WTC11 (cell line): ENCODE measurements around the gene AURKAIP1. TPM values are rescaled to one million over a fixed set of nuclear protein-coding genes. Genes with fewer than 3 reads are reported as not detected.

ENCODE experiments used
- ATF1 ChIP-seq: sonication (generic); formaldehyde crosslinking; IDR thresholded peaks from 2 replicates; pipeline ENCODE4 v1.8.1; 2023; ENCODE audit warnings: mild to moderate bottlenecking, moderate library complexity, missing genetic modification reagents
- CREB1 ChIP-seq: sonication (generic); formaldehyde crosslinking; IDR thresholded peaks from 2 replicates; pipeline ENCODE4 v1.8.0; 2023; ENCODE audit warnings: mild to moderate bottlenecking, missing genetic modification reagents
- ELF4 ChIP-seq: sonication (generic); formaldehyde crosslinking; IDR thresholded peaks from 2 replicates; pipeline ENCODE4 v1.8.1; 2022; ENCODE audit warnings: low read depth, mild to moderate bottlenecking, moderate library complexity, missing genetic modification reagents
- FOXK1 ChIP-seq: sonication (generic); formaldehyde crosslinking; IDR thresholded peaks from 2 replicates; pipeline ENCODE4 v1.8.0; 2022; ENCODE audit warnings: mild to moderate bottlenecking, moderate library complexity, missing genetic modification reagents
- GABPB1 ChIP-seq: sonication (generic); formaldehyde crosslinking; IDR thresholded peaks from 2 replicates; pipeline ENCODE4 v1.8.1; 2023; ENCODE audit warnings: mild to moderate bottlenecking, missing genetic modification reagents
- HMGA2 ChIP-seq: fragments of 250-450 bp; sonication (Bioruptor Pico); IDR thresholded peaks from 2 replicates; pipeline ENCODE4 v1.4.0; 2021; ENCODE audit warnings: mild to moderate bottlenecking, moderate library complexity
- NFYB ChIP-seq: sonication (generic); formaldehyde crosslinking; conservative IDR thresholded peaks from 2 replicates; pipeline ENCODE4 v1.8.0; 2022; ENCODE audit warnings: low read depth, missing genetic modification reagents
- SMAD4 ChIP-seq: sonication (generic); formaldehyde crosslinking; IDR thresholded peaks from 2 replicates; pipeline ENCODE4 v1.8.0; 2022; ENCODE audit warnings: mild to moderate bottlenecking, missing genetic modification reagents
- TEAD4 ChIP-seq: sonication (generic); formaldehyde crosslinking; IDR thresholded peaks from 2 replicates; pipeline ENCODE4 v1.8.0; 2022; ENCODE audit warnings: mild to moderate bottlenecking, missing genetic modification reagents
- ZBTB43 ChIP-seq: sonication (generic); formaldehyde crosslinking; IDR thresholded peaks from 2 replicates; pipeline ENCODE4 v1.8.1; 2023; ENCODE audit warnings: mild to moderate bottlenecking, missing genetic modification reagents
- ZNF317 ChIP-seq: sonication (generic); formaldehyde crosslinking; IDR thresholded peaks from 2 replicates; pipeline ENCODE4 v1.8.1; 2023; ENCODE audit warnings: low read depth, mild to moderate bottlenecking, moderate library complexity, missing genetic modification reagents, borderline replicate concordance
- ZNF396 ChIP-seq: fragments of 250-450 bp; sonication (Bioruptor Pico); IDR thresholded peaks from 2 replicates; pipeline ENCODE4 v1.8.0; 2021; ENCODE audit warnings: mild to moderate bottlenecking, moderate library complexity, borderline replicate concordance
- ZNF416 ChIP-seq: fragments of 250-450 bp; sonication (Bioruptor Pico); IDR thresholded peaks from 2 replicates; pipeline ENCODE4 v1.9.0; 2021; ENCODE audit warnings: mild to moderate bottlenecking, inconsistent platforms
- ZNF671 ChIP-seq: fragments of 250-450 bp; sonication (Bioruptor Pico); IDR thresholded peaks from 2 replicates; pipeline ENCODE4 v1.8.0; 2021; ENCODE audit warnings: mild to moderate bottlenecking
- total RNA-seq: library from RNA; stranded (reverse); gene quantifications from 3 replicates; pipeline ENCODE4 v1.2.3, GENCODE V29; 2021
- TF ChIP-seq, protein P1 (sequence below): fragments of 250-450 bp; sonication (Bioruptor Pico); IDR thresholded peaks from 2 replicates; pipeline ENCODE4 v1.9.0; 2021; ENCODE audit warnings: mild to moderate bottlenecking, borderline replicate concordance
- TF ChIP-seq, protein P2 (sequence below): sonication (generic); formaldehyde crosslinking; IDR thresholded peaks from 2 replicates; pipeline ENCODE4 v1.8.0; 2023; ENCODE audit warnings: missing genetic modification reagents
- TF ChIP-seq, protein P3 (sequence below): fragments of 250-450 bp; sonication (Bioruptor Pico); IDR thresholded peaks from 2 replicates; pipeline ENCODE4 v1.9.0; 2021; ENCODE audit warnings: moderate library complexity, mild to moderate bottlenecking, inconsistent platforms, borderline replicate concordance
- TF ChIP-seq, protein P4 (sequence below): sonication (generic); formaldehyde crosslinking; IDR thresholded peaks from 2 replicates; pipeline ENCODE4 v1.8.0; 2023; ENCODE audit warnings: mild to moderate bottlenecking, missing genetic modification reagents

The AURKAIP1 gene
- total RNA-seq, 1 experiment from 2014 or later = 268 TPM

- TF ChIP-seq, protein P1, sequence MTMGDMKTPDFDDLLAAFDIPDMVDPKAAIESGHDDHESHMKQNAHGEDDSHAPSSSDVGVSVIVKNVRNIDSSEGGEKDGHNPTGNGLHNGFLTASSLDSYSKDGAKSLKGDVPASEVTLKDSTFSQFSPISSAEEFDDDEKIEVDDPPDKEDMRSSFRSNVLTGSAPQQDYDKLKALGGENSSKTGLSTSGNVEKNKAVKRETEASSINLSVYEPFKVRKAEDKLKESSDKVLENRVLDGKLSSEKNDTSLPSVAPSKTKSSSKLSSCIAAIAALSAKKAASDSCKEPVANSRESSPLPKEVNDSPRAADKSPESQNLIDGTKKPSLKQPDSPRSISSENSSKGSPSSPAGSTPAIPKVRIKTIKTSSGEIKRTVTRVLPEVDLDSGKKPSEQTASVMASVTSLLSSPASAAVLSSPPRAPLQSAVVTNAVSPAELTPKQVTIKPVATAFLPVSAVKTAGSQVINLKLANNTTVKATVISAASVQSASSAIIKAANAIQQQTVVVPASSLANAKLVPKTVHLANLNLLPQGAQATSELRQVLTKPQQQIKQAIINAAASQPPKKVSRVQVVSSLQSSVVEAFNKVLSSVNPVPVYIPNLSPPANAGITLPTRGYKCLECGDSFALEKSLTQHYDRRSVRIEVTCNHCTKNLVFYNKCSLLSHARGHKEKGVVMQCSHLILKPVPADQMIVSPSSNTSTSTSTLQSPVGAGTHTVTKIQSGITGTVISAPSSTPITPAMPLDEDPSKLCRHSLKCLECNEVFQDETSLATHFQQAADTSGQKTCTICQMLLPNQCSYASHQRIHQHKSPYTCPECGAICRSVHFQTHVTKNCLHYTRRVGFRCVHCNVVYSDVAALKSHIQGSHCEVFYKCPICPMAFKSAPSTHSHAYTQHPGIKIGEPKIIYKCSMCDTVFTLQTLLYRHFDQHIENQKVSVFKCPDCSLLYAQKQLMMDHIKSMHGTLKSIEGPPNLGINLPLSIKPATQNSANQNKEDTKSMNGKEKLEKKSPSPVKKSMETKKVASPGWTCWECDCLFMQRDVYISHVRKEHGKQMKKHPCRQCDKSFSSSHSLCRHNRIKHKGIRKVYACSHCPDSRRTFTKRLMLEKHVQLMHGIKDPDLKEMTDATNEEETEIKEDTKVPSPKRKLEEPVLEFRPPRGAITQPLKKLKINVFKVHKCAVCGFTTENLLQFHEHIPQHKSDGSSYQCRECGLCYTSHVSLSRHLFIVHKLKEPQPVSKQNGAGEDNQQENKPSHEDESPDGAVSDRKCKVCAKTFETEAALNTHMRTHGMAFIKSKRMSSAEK = no peak
- TF ChIP-seq ZNF671 (CRISPR knock-in tag) (no peak; the same call in 1 of the 2 replicates), GABPB1 (no peak), ZNF396 (CRISPR knock-in tag) (no peak), ZBTB43 (CRISPR knock-in tag) (no peak), SMAD4 (CRISPR knock-in tag) (no peak), CREB1 (CRISPR knock-in tag) (no peak), FOXK1 (CRISPR knock-in tag) (no peak), ELF4 (CRISPR knock-in tag) (no peak), ATF1 (CRISPR knock-in tag) (no peak), TEAD4 (CRISPR knock-in tag) (no peak), HMGA2 (CRISPR knock-in tag) (no peak), ZNF317 (CRISPR knock-in tag) (no peak; the same call in 1 of the 2 replicates), ZNF416 (CRISPR knock-in tag) (no peak), NFYB (0 out of 2 replicates have a peak, but pooled peaks have one; percentile 27)
- TF ChIP-seq, protein P2, sequence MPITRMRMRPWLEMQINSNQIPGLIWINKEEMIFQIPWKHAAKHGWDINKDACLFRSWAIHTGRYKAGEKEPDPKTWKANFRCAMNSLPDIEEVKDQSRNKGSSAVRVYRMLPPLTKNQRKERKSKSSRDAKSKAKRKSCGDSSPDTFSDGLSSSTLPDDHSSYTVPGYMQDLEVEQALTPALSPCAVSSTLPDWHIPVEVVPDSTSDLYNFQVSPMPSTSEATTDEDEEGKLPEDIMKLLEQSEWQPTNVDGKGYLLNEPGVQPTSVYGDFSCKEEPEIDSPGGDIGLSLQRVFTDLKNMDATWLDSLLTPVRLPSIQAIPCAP = no peak
- TF ChIP-seq, protein P3, sequence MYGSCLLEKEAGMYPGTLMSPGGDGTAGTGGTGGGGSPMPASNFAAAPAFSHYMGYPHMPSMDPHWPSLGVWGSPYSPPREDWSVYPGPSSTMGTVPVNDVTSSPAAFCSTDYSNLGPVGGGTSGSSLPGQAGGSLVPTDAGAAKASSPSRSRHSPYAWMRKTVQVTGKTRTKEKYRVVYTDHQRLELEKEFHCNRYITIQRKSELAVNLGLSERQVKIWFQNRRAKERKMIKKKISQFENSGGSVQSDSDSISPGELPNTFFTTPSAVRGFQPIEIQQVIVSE = no peak
- TF ChIP-seq, protein P4, sequence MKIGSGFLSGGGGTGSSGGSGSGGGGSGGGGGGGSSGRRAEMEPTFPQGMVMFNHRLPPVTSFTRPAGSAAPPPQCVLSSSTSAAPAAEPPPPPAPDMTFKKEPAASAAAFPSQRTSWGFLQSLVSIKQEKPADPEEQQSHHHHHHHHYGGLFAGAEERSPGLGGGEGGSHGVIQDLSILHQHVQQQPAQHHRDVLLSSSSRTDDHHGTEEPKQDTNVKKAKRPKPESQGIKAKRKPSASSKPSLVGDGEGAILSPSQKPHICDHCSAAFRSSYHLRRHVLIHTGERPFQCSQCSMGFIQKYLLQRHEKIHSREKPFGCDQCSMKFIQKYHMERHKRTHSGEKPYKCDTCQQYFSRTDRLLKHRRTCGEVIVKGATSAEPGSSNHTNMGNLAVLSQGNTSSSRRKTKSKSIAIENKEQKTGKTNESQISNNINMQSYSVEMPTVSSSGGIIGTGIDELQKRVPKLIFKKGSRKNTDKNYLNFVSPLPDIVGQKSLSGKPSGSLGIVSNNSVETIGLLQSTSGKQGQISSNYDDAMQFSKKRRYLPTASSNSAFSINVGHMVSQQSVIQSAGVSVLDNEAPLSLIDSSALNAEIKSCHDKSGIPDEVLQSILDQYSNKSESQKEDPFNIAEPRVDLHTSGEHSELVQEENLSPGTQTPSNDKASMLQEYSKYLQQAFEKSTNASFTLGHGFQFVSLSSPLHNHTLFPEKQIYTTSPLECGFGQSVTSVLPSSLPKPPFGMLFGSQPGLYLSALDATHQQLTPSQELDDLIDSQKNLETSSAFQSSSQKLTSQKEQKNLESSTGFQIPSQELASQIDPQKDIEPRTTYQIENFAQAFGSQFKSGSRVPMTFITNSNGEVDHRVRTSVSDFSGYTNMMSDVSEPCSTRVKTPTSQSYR = no peak
Observed at GRCh38 chr1:1354271-1355247, 20.4 kb downstream of the AURKAIP1 start (continued).
